Measurements from ENCODE around the gene CSTA.

Gene CSTA

DNA sequence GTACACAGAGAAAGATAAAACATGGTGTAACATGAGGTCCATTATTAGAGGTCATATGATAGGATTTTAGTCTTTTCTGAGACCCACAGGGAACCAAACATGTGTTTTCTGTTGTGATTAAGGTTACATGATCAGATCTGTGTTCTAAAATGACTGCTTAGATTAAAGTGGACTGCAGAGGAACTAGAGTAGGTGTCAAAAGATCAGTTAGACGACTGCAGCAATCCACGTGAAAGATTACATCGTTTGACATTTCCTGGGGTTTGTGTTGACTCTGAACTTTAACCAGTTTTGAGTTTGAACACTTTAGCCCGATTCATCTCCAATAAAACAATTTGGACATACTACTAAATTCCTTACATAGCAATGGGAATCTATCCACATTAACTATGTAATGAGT is 52.9 kb downstream of the CSTA start:
- no peaks in the 10 kb centered on the region for H3K27me3 ChIP-seq (ENCODE audit: control insufficient read depth, insufficient read depth, low read length)
- no peak overlapping the region for H3K27ac ChIP-seq (ENCODE audit: low read depth, low read length)
- no peaks in the 10 kb centered on the region for H3K9me3 ChIP-seq (ENCODE audit: control insufficient read depth, insufficient read depth, low read length)
- H3K4me1 ChIP-seq (ENCODE audit: control insufficient read depth, insufficient read depth, low read length), result no peaks in the 10 kb centered on the region
- H3K36me3 ChIP-seq (ENCODE audit: control insufficient read depth, insufficient read depth, low read length), result peaks cover 19% of the 10 kb centered on the region
- no peak overlapping the region for H3K9ac ChIP-seq (ENCODE audit: low read depth, low read length)
- H3K4me3 ChIP-seq (ENCODE audit: low read depth, low read length), result no peak overlapping the region

DNA sequence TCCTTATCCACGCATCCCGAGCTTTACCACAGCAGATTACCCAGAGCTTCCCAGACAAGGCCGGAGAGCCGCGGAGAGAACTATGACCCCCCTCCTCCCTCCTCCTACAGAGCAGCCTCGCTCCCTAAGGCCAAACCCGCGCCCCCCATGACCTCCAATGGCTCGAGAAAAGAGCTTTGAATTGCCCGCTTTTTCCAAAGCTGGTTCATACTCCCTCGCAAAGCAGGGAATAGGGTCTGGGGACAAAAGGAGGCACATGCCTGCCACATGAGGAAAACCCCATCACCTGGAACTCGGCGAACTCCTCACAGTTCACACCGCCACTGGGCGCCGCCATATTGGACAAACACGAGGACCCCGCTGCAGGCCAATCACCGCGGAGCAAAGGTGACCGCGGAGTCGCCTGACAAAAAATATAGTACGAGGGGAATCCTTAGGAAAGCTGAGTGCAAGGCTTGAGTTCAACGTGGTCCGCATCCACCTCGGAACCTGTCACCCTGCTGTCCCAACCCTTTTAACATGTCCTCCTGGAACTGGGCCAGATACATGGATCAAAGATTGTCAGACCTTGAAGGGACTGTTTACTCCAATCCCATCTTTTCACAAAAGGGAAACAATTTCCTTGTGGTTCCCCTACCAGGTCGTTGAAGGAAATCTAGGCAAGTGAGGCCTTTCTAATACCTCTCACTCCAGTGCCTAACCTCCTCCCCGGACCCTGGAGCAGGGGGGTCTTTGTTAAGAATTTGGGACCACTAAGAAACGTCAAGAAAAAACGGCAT is 58.0 kb downstream of the CSTA start, which contains the start of gene MIX23:
MIX23 (minus strand) TSS at position 344 of the 779 bp plus-strand sequence; CDS start at position 337, 7 bp downstream.
- H3K4me1 ChIP-seq (ENCODE audit: control insufficient read depth, insufficient read depth, low read length), result peaks cover 10% of the 10 kb centered on the region
- peak within 1 kb of the TSS; percentile 90 for H3K9ac ChIP-seq (ENCODE audit: low read depth, low read length)
- peak within 1 kb of the TSS; percentile 91 for H3K27ac ChIP-seq (ENCODE audit: low read depth, low read length)
- H3K27me3 ChIP-seq (ENCODE audit: control insufficient read depth, insufficient read depth, low read length), result no peaks in the 10 kb centered on the region
- H3K4me3 ChIP-seq (ENCODE audit: low read depth, low read length), result peak within 1 kb of the TSS; percentile 90
- no peaks in the 10 kb centered on the region for H3K9me3 ChIP-seq (ENCODE audit: control insufficient read depth, insufficient read depth, low read length)
- peaks cover 25% of the 10 kb centered on the region for H3K36me3 ChIP-seq (ENCODE audit: control insufficient read depth, insufficient read depth, low read length)

DNA sequence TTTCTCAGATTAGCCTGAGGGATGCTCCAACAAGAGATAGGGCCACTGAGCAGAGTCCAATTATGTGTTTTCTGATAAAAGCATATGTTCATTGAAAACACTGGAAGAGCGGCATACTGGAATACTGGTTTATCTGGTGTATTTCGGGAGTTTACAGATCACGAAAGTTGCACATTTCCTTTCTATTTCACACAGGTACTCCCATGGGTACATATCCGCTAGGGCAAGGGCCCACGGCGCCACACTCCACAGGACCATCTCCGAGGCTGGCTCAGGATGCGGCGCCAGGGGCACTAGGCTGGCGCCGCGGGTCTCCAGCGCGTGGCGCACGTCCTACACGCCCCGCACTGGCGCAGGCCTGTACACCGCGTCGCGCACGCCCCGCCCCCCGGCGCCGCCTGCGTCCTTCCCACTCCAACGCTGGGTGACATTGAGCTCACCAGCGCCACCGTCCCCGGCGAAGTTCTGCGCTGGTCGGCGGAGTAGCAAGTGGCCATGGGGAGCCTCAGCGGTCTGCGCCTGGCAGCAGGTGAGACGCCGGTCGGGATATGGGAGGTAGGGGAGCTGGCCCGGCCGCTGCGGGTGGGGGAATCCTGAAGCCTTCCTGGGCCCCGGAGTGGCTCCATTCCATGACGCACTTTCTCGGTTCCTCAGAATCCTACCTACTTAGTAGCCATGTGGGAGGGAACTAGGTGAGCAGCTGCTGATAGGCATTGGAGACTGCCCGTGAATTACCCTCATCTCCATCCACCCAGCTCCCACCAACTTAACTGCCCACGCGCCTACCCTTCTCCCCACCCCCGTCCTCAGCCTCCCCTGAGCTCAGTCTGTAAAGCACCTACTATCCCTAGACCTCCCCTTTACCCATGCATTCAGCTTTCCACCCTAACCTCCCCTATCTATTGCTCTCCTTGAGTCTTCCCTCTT is 59.0 kb downstream of the CSTA start, which contains the start of gene FAM162A:
FAM162A (plus strand) TSS at position 412 of the 927 bp plus-strand sequence; CDS start at position 496, 84 bp downstream.
- Histone ChIP-seq H3K27ac (ENCODE audit: low read depth, low read length) (peak within 1 kb of the TSS; percentile 91), H3K4me3 (ENCODE audit: low read depth, low read length) (peak within 1 kb of the TSS; percentile 90), H3K27me3 (ENCODE audit: control insufficient read depth, insufficient read depth, low read length) (no peaks in the 10 kb centered on the region), H3K36me3 (ENCODE audit: control insufficient read depth, insufficient read depth, low read length) (peaks cover 17% of the 10 kb centered on the region), H3K9ac (ENCODE audit: low read depth, low read length) (peak within 1 kb of the TSS; percentile 90), H3K9me3 (ENCODE audit: control insufficient read depth, insufficient read depth, low read length) (no peaks in the 10 kb centered on the region), H3K4me1 (ENCODE audit: control insufficient read depth, insufficient read depth, low read length) (peaks cover 10% of the 10 kb centered on the region)

DNA sequence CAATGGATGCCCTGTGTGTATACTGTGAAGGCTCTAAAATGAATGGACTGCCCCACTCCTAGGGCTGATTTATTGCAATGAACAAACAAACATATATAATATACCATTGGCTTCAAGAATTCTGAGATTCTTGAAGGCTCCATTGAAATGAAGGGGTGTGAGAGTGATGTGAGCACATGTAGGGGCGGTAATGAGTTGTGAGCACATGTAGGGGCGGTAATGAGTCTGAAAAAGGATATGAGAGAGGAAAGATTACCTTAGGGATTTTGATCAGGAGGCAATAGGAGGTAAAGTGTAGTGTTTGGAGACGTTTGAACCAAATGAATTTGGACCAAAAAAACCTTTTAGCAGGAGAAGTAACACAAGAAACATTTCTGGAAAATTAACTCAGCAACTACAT is 62.7 kb downstream of the CSTA start:
- Histone ChIP-seq H3K4me3 (ENCODE audit: low read depth, low read length) (no peak overlapping the region), H3K4me1 (ENCODE audit: control insufficient read depth, insufficient read depth, low read length) (peaks cover 10% of the 10 kb centered on the region), H3K36me3 (ENCODE audit: control insufficient read depth, insufficient read depth, low read length) (peaks cover 7% of the 10 kb centered on the region; the same call in 1 of the 2 replicates), H3K27ac (ENCODE audit: low read depth, low read length) (no peak overlapping the region), H3K9me3 (ENCODE audit: control insufficient read depth, insufficient read depth, low read length) (no peaks in the 10 kb centered on the region), H3K9ac (ENCODE audit: low read depth, low read length) (no peak overlapping the region), H3K27me3 (ENCODE audit: control insufficient read depth, insufficient read depth, low read length) (no peaks in the 10 kb centered on the region)

DNA sequence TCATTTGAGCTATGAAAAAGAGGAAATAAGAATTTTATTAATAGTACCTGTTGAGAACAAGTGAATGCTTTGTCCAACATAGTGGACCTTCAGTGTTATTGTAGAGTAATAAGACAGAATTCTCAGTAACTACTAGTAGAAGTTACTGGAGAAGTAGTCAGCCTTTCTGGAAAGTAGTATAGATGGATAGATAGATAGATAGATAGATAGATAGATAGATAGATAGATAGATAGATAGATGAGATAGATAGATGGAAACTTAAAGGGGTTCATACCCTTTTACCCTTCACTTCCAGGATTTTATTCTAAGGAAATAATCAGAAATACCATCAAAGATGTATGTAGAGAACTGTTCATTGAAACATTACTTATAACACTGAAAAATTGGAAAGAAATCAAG is 64.1 kb downstream of the CSTA start:
- H3K4me1 ChIP-seq (ENCODE audit: control insufficient read depth, insufficient read depth, low read length), result peaks cover 7% of the 10 kb centered on the region; the same call in 1 of the 2 replicates
- H3K36me3 ChIP-seq (ENCODE audit: control insufficient read depth, insufficient read depth, low read length), result peaks cover 16% of the 10 kb centered on the region; the same call in 1 of the 2 replicates
- no peak overlapping the region for H3K9ac ChIP-seq (ENCODE audit: low read depth, low read length)
- H3K27ac ChIP-seq (ENCODE audit: low read depth, low read length), result no peak overlapping the region
- H3K9me3 ChIP-seq (ENCODE audit: control insufficient read depth, insufficient read depth, low read length), result no peaks in the 10 kb centered on the region
- no peak overlapping the region for H3K4me3 ChIP-seq (ENCODE audit: low read depth, low read length)
- no peaks in the 10 kb centered on the region for H3K27me3 ChIP-seq (ENCODE audit: control insufficient read depth, insufficient read depth, low read length)

DNA sequence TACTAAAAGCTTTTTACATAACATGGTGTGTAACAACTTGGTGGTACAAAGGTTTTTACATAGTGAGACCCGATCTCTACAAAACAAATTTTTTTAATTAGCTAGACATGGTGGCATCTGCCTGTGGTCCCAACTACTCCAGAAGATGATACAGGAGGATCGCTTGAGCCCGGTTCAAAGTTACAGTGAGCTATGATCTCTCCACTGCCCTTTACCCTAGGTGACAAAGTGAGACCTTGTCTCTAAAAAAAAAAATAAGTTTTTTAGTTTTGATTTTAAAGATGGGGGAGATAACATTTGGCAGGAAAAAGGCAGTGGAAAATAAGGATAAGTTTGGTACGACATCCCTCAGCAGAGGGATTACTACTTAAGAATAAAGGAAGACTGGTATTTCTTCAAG is 64.8 kb downstream of the CSTA start:
- peaks cover 7% of the 10 kb centered on the region; the same call in 1 of the 2 replicates for H3K4me1 ChIP-seq (ENCODE audit: control insufficient read depth, insufficient read depth, low read length)
- no peak overlapping the region for H3K9ac ChIP-seq (ENCODE audit: low read depth, low read length)
- H3K27me3 ChIP-seq (ENCODE audit: control insufficient read depth, insufficient read depth, low read length), result no peaks in the 10 kb centered on the region
- H3K4me3 ChIP-seq (ENCODE audit: low read depth, low read length), result no peak overlapping the region
- H3K36me3 ChIP-seq (ENCODE audit: control insufficient read depth, insufficient read depth, low read length), result peaks cover 16% of the 10 kb centered on the region; the same call in 1 of the 2 replicates
- H3K9me3 ChIP-seq (ENCODE audit: control insufficient read depth, insufficient read depth, low read length), result no peaks in the 10 kb centered on the region
- H3K27ac ChIP-seq (ENCODE audit: low read depth, low read length), result no peak overlapping the region

DNA sequence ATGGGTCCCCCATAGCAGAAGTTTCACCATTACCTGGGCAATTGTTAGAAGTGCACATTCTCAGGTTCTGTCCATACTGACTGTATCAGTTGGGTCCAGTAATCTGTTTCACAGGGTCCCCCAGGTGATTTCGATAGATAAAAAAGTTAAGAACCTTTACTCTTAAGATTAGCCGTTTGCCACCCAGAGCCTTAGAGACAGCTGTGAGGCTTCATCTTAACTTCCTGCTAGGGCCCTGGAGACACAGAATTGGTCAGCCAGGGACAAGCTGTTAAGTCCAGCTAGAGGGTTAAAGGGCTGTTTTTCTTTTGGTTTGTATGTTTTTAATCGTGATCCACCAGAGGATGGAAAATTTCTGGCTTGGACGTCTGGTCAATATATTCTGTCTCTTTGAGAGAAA is 65.6 kb downstream of the CSTA start:
- H3K9me3 ChIP-seq (ENCODE audit: control insufficient read depth, insufficient read depth, low read length), result no peaks in the 10 kb centered on the region
- 0 out of 2 replicates have a peak, but pooled peaks cover 3% of the 10 kb centered on the region for H3K4me1 ChIP-seq (ENCODE audit: control insufficient read depth, insufficient read depth, low read length)
- no peak overlapping the region for H3K4me3 ChIP-seq (ENCODE audit: low read depth, low read length)
- H3K9ac ChIP-seq (ENCODE audit: low read depth, low read length), result no peak overlapping the region
- H3K36me3 ChIP-seq (ENCODE audit: control insufficient read depth, insufficient read depth, low read length), result peaks cover 16% of the 10 kb centered on the region; the same call in 1 of the 2 replicates
- no peaks in the 10 kb centered on the region for H3K27me3 ChIP-seq (ENCODE audit: control insufficient read depth, insufficient read depth, low read length)
- H3K27ac ChIP-seq (ENCODE audit: low read depth, low read length), result no peak overlapping the region
